ENCODE measurements around the gene NTRK1.
"Not testable (repeated sequence)": the region's sequence is repeated elsewhere in the genome, so short reads cannot be mapped to it uniquely, and the experiment has no call there.

The NTRK1 gene

GRCh38 chr1:156920233-156921052 is 59.8 kb downstream of the NTRK1 start, which contains the start of gene LRRC71:
Gene LRRC71 (plus strand): TSS chr1:156920632. CDS start chr1:156920804, 172 bp downstream.
- peak; percentile 75 to 78 for DNase-seq

- DNase-seq, result no peak
Measured at GRCh38 chr1:156921053-156921529, 60.4 kb downstream of the NTRK1 start.

- no peak for DNase-seq
Measured at GRCh38 chr1:156922986-156923669, 62.5 kb downstream of the NTRK1 start.

GRCh38 chr1:156923670-156924477 is 63.2 kb downstream of the NTRK1 start:
- DNase-seq, result no peak

- DNase-seq, result no peak
Measured at GRCh38 chr1:156924478-156925153, 64.0 kb downstream of the NTRK1 start.

GRCh38 chr1:156925154-156926010 is 64.7 kb downstream of the NTRK1 start:
- DNase-seq, result no peak

- DNase-seq, result peak; percentile 11 to 35
Measured at GRCh38 chr1:156926175-156926574, 65.5 kb downstream of the NTRK1 start.

GRCh38 chr1:156926695-156927094 is 66.0 kb downstream of the NTRK1 start:
- DNase-seq, result not testable (repeated sequence)

GRCh38 chr1:156927215-156928042 is 66.8 kb downstream of the NTRK1 start:
- peak; percentile 35 to 65 for DNase-seq

GRCh38 chr1:156928043-156928602 is 67.5 kb downstream of the NTRK1 start:
- no peak for DNase-seq

GRCh38 chr1:156929596-156930238 is 69.1 kb downstream of the NTRK1 start:
- no peak for DNase-seq

- DNase-seq, result no peak
Measured at GRCh38 chr1:156930483-156930882, 69.8 kb downstream of the NTRK1 start.

Measured in inflammatory macrophage (primary cell).